Brain microvascular endothelial cell (primary cell): ENCODE data around the gene CLCN1.
"Not testable (repeated sequence)": the region's sequence is repeated elsewhere in the genome, so short reads cannot be mapped to it uniquely, and the experiment has no call there.

Experiments
- DNase-seq: peaks from one replicate; pipeline ENCODE4 v3.0.0-alpha.2; 2020
- H3K27ac ChIP-seq: fragments of 250-450 bp; sonication (Bioruptor Pico); 2 replicates; pipeline ENCODE4 v1.5.1; 2020; ENCODE audit warnings: mild to moderate bottlenecking, moderate library complexity
- H3K27me3 ChIP-seq: fragments of 250-450 bp; sonication (Bioruptor Pico); replicated peaks from 2 replicates; pipeline ENCODE4 v1.5.1; 2020; ENCODE audit warnings: mild to moderate bottlenecking
- H3K36me3 ChIP-seq: fragments of 250-450 bp; sonication (Bioruptor Pico); replicated peaks from 2 replicates; pipeline ENCODE4 v1.5.1; 2020; ENCODE audit warnings: mild to moderate bottlenecking
- H3K4me3 ChIP-seq: 2 replicates; pipeline ENCODE4 v1.5.1; 2011; ENCODE audit warnings: low read depth, mild to moderate bottlenecking, control low read depth, low read length, moderate library complexity
- CTCF ChIP-seq: IDR thresholded peaks from 2 replicates; pipeline ENCODE4 v1.5.1; 2011; ENCODE audit warnings: low read depth, mild to moderate bottlenecking, moderate library complexity, low read length, control low read depth, inconsistent platforms; ENCODE audit errors: missing control alignments
- in situ Hi-C: cut with HindIII; loops from 2 replicates; pipeline ENCODE4 v1.10.0; 2017; ENCODE audit warnings: low sequenced_read_pairs, low pct_ligation_motif_present

CLCN1 gene

GRCh38 chr7:143390104-143390772 lies 74.3 kb downstream of the CLCN1 start:
- H3K4me3 ChIP-seq, result no peak overlapping the region
- no peaks in the 10 kb centered on the region for H3K27me3 ChIP-seq
- H3K27ac ChIP-seq, result no peak overlapping the region
- no peak for TF ChIP-seq CTCF
- DNase-seq, result no peak
- peaks cover 77% of the 10 kb centered on the region for H3K36me3 ChIP-seq
- in situ Hi-C loops, result no loop called here

GRCh38 chr7:143390773-143391317 lies 74.9 kb downstream of the CLCN1 start:
- TF ChIP-seq CTCF, result no peak
- H3K27ac ChIP-seq, result peak overlapping the region; percentile 69
- H3K4me3 ChIP-seq, result no peak overlapping the region
- no peak for DNase-seq
- no peaks in the 10 kb centered on the region for H3K27me3 ChIP-seq
- peaks cover 72% of the 10 kb centered on the region for H3K36me3 ChIP-seq
- in situ Hi-C loops, result no loop called here

GRCh38 chr7:143391462-143392404 lies 75.8 kb downstream of the CLCN1 start:
- Histone ChIP-seq H3K36me3 (peaks cover 63% of the 10 kb centered on the region), H3K4me3 (no peak overlapping the region), H3K27ac (peak overlapping the region; percentile 69), H3K27me3 (no peaks in the 10 kb centered on the region)
- in situ Hi-C loops, result no loop called here
- TF ChIP-seq CTCF, result no peak
- peak; percentile 55 for DNase-seq

GRCh38 chr7:143392427-143392826 lies 76.5 kb downstream of the CLCN1 start:
- Histone ChIP-seq H3K27ac (peak overlapping the region; percentile 69), H3K36me3 (peaks cover 57% of the 10 kb centered on the region)
- in situ Hi-C loops, DNase-seq, H3K4me3 ChIP-seq, H3K27me3 ChIP-seq: not testable (repeated sequence)

GRCh38 chr7:143392875-143393266 lies 77.0 kb downstream of the CLCN1 start:
- Histone ChIP-seq H3K36me3 (peaks cover 52% of the 10 kb centered on the region), H3K27ac (no peak overlapping the region), H3K4me3 (no peak overlapping the region), H3K27me3 (no peaks in the 10 kb centered on the region)
- in situ Hi-C loops, result no loop called here
- TF ChIP-seq CTCF, result no peak
- DNase-seq, result no peak

GRCh38 chr7:143393267-143394041 lies 77.5 kb downstream of the CLCN1 start:
- H3K4me3 ChIP-seq, result no peak overlapping the region
- DNase-seq, result no peak
- no peaks in the 10 kb centered on the region for H3K27me3 ChIP-seq
- in situ Hi-C loops, result no loop called here
- TF ChIP-seq CTCF, result no peak
- no peak overlapping the region for H3K27ac ChIP-seq
- H3K36me3 ChIP-seq, result peaks cover 46% of the 10 kb centered on the region
